GM19397 (cell line): ENCODE measurements around the gene MAP4K3.

ENCODE experiments used
- ATAC-seq: cut with Tn5 transposase; IDR thresholded peaks from one replicate; pipeline ENCODE4 v1.9.1; 2021; ENCODE audit warnings: mild to moderate bottlenecking, moderate library complexity; ENCODE audit not compliant: unreplicated experiment

Gene MAP4K3

GRCh38 chr2:39436592-39437521, at the start of gene MAP4K3:
Gene MAP4K3, minus strand, starts transcription at chr2:39437285. Its CDS starts 298 bp downstream, at chr2:39436987.
- peak; percentile 82 for ATAC-seq

GRCh38 chr2:39486071-39486470, 49.0 kb upstream of the MAP4K3 start:
- no peak for ATAC-seq

- ATAC-seq: no peak
These were observed 47.8 kb upstream of the MAP4K3 start for GRCh38 chr2:39484620-39485495.

- ATAC-seq: no peak
These were observed 47.1 kb upstream of the MAP4K3 start for GRCh38 chr2:39484206-39484605.

- ATAC-seq: no peak
These were observed 46.4 kb upstream of the MAP4K3 start for GRCh38 chr2:39483534-39483933.

- no peak for ATAC-seq
These were observed 44.5 kb upstream of the MAP4K3 start for GRCh38 chr2:39481611-39482010.

GRCh38 chr2:39479696-39480095, 42.6 kb upstream of the MAP4K3 start:
- no peak for ATAC-seq

GRCh38 chr2:39479053-39479670, 42.1 kb upstream of the MAP4K3 start:
- no peak for ATAC-seq

GRCh38 chr2:39476524-39476923, 39.4 kb upstream of the MAP4K3 start:
- peak; percentile 89 for ATAC-seq

- no peak for ATAC-seq
These were observed 37.9 kb upstream of the MAP4K3 start for GRCh38 chr2:39475006-39475405.

- ATAC-seq: no peak
These were observed 33.5 kb upstream of the MAP4K3 start for GRCh38 chr2:39470580-39470979.

GRCh38 chr2:39469807-39470206, 32.7 kb upstream of the MAP4K3 start:
- peak; percentile 74 for ATAC-seq

GRCh38 chr2:39468579-39469451, 31.7 kb upstream of the MAP4K3 start:
- ATAC-seq: no peak

GRCh38 chr2:39466311-39466710, 29.2 kb upstream of the MAP4K3 start:
- no peak for ATAC-seq

GRCh38 chr2:39464864-39465263, 27.8 kb upstream of the MAP4K3 start:
- no peak for ATAC-seq

- ATAC-seq: no peak
These were observed 18.7 kb upstream of the MAP4K3 start for GRCh38 chr2:39455826-39456225.

- ATAC-seq: no peak
These were observed 15.3 kb upstream of the MAP4K3 start for GRCh38 chr2:39452396-39452795.

- ATAC-seq: no peak
These were observed 14.9 kb upstream of the MAP4K3 start for GRCh38 chr2:39451954-39452353.

GRCh38 chr2:39448169-39448502, 11.1 kb upstream of the MAP4K3 start:
- ATAC-seq: no peak
